ENCODE data around the gene NOC4L.

Gene NOC4L

GRCh38 chr12:132123970-132124765 is 20.1 kb upstream of the NOC4L start:
- H3K27me3 ChIP-seq (ENCODE audit: control insufficient read depth, insufficient read depth, low read length), result no peaks in the 10 kb centered on the region
- no peak overlapping the region for H3K9ac ChIP-seq (ENCODE audit: low read length)
- H3K4me3 ChIP-seq (ENCODE audit: low read depth, low read length), result no peak overlapping the region
- H3K9me3 ChIP-seq (ENCODE audit: control insufficient read depth, insufficient read depth, low read depth, low read length), result peaks cover 6% of the 10 kb centered on the region; the same call in 1 of the 2 replicates
- peaks cover 70% of the 10 kb centered on the region for H3K36me3 ChIP-seq (ENCODE audit: control insufficient read depth, insufficient read depth, low read length)
- no peak overlapping the region for H3K27ac ChIP-seq (ENCODE audit: low read depth, low read length)
- no peaks in the 10 kb centered on the region for H3K4me1 ChIP-seq (ENCODE audit: control insufficient read depth, insufficient read depth, low read length)

- Histone ChIP-seq H3K27ac (ENCODE audit: low read depth, low read length) (no peak overlapping the region), H3K27me3 (ENCODE audit: control insufficient read depth, insufficient read depth, low read length) (no peaks in the 10 kb centered on the region), H3K36me3 (ENCODE audit: control insufficient read depth, insufficient read depth, low read length) (peaks cover 70% of the 10 kb centered on the region)
These were observed 19.4 kb upstream of the NOC4L start for GRCh38 chr12:132124766-132125425.

GRCh38 chr12:132125736-132126135 is 18.5 kb upstream of the NOC4L start:
- Histone ChIP-seq H3K4me1 (ENCODE audit: control insufficient read depth, insufficient read depth, low read length) (no peaks in the 10 kb centered on the region), H3K9me3 (ENCODE audit: control insufficient read depth, insufficient read depth, low read depth, low read length) (peaks cover 10% of the 10 kb centered on the region), H3K4me3 (ENCODE audit: low read depth, low read length) (no peak overlapping the region), H3K27me3 (ENCODE audit: control insufficient read depth, insufficient read depth, low read length) (no peaks in the 10 kb centered on the region), H3K27ac (ENCODE audit: low read depth, low read length) (no peak overlapping the region), H3K9ac (ENCODE audit: low read length) (no peak overlapping the region), H3K36me3 (ENCODE audit: control insufficient read depth, insufficient read depth, low read length) (peaks cover 70% of the 10 kb centered on the region)

More at GRCh38 chr12:132124766-132125425, 19.4 kb upstream of the NOC4L start:
- H3K4me3 ChIP-seq (ENCODE audit: low read depth, low read length), result no peak overlapping the region
- peaks cover 6% of the 10 kb centered on the region; the same call in 1 of the 2 replicates for H3K9me3 ChIP-seq (ENCODE audit: control insufficient read depth, insufficient read depth, low read depth, low read length)
- no peaks in the 10 kb centered on the region for H3K4me1 ChIP-seq (ENCODE audit: control insufficient read depth, insufficient read depth, low read length)
- no peak overlapping the region for H3K9ac ChIP-seq (ENCODE audit: low read length)

- Histone ChIP-seq H3K36me3 (ENCODE audit: control insufficient read depth, insufficient read depth, low read length) (peaks cover 58% of the 10 kb centered on the region), H3K27me3 (ENCODE audit: control insufficient read depth, insufficient read depth, low read length) (no peaks in the 10 kb centered on the region), H3K9me3 (ENCODE audit: control insufficient read depth, insufficient read depth, low read depth, low read length) (peaks cover 11% of the 10 kb centered on the region), H3K27ac (ENCODE audit: low read depth, low read length) (no peak overlapping the region), H3K4me3 (ENCODE audit: low read depth, low read length) (no peak overlapping the region), H3K9ac (ENCODE audit: low read length) (no peak overlapping the region), H3K4me1 (ENCODE audit: control insufficient read depth, insufficient read depth, low read length) (no peaks in the 10 kb centered on the region)
These were observed 17.2 kb upstream of the NOC4L start for GRCh38 chr12:132127041-132127440.

- no peaks in the 10 kb centered on the region for H3K4me1 ChIP-seq (ENCODE audit: control insufficient read depth, insufficient read depth, low read length)
- H3K9ac ChIP-seq (ENCODE audit: low read length), result no peak overlapping the region
- peaks cover 51% of the 10 kb centered on the region for H3K36me3 ChIP-seq (ENCODE audit: control insufficient read depth, insufficient read depth, low read length)
- H3K27ac ChIP-seq (ENCODE audit: low read depth, low read length), result no peak overlapping the region
- no peak overlapping the region for H3K4me3 ChIP-seq (ENCODE audit: low read depth, low read length)
- H3K27me3 ChIP-seq (ENCODE audit: control insufficient read depth, insufficient read depth, low read length), result no peaks in the 10 kb centered on the region
- peaks cover 11% of the 10 kb centered on the region for H3K9me3 ChIP-seq (ENCODE audit: control insufficient read depth, insufficient read depth, low read depth, low read length)
These were observed 15.2 kb upstream of the NOC4L start for GRCh38 chr12:132129007-132129406.

- H3K9me3 ChIP-seq (ENCODE audit: control insufficient read depth, insufficient read depth, low read depth, low read length), result peaks cover 11% of the 10 kb centered on the region
- H3K9ac ChIP-seq (ENCODE audit: low read length), result no peak overlapping the region
- no peak overlapping the region for H3K27ac ChIP-seq (ENCODE audit: low read depth, low read length)
- no peaks in the 10 kb centered on the region for H3K4me1 ChIP-seq (ENCODE audit: control insufficient read depth, insufficient read depth, low read length)
- no peak overlapping the region for H3K4me3 ChIP-seq (ENCODE audit: low read depth, low read length)
- no peaks in the 10 kb centered on the region for H3K27me3 ChIP-seq (ENCODE audit: control insufficient read depth, insufficient read depth, low read length)
- H3K36me3 ChIP-seq (ENCODE audit: control insufficient read depth, insufficient read depth, low read length), result peaks cover 35% of the 10 kb centered on the region
These were observed 13.6 kb upstream of the NOC4L start for GRCh38 chr12:132130690-132131089.

GRCh38 chr12:132131229-132131628 is 13.0 kb upstream of the NOC4L start:
- no peak overlapping the region for H3K9ac ChIP-seq (ENCODE audit: low read length)
- H3K36me3 ChIP-seq (ENCODE audit: control insufficient read depth, insufficient read depth, low read length), result peaks cover 29% of the 10 kb centered on the region
- no peak overlapping the region for H3K27ac ChIP-seq (ENCODE audit: low read depth, low read length)
- no peaks in the 10 kb centered on the region for H3K4me1 ChIP-seq (ENCODE audit: control insufficient read depth, insufficient read depth, low read length)
- no peaks in the 10 kb centered on the region for H3K27me3 ChIP-seq (ENCODE audit: control insufficient read depth, insufficient read depth, low read length)
- H3K4me3 ChIP-seq (ENCODE audit: low read depth, low read length), result no peak overlapping the region
- H3K9me3 ChIP-seq (ENCODE audit: control insufficient read depth, insufficient read depth, low read depth, low read length), result peaks cover 11% of the 10 kb centered on the region

- no peaks in the 10 kb centered on the region for H3K4me1 ChIP-seq (ENCODE audit: control insufficient read depth, insufficient read depth, low read length)
- no peak overlapping the region for H3K4me3 ChIP-seq (ENCODE audit: low read depth, low read length)
- H3K36me3 ChIP-seq (ENCODE audit: control insufficient read depth, insufficient read depth, low read length), result peaks cover 22% of the 10 kb centered on the region
- peaks cover 11% of the 10 kb centered on the region for H3K9me3 ChIP-seq (ENCODE audit: control insufficient read depth, insufficient read depth, low read depth, low read length)
- H3K27ac ChIP-seq (ENCODE audit: low read depth, low read length), result no peak overlapping the region
- H3K9ac ChIP-seq (ENCODE audit: low read length), result no peak overlapping the region
- no peaks in the 10 kb centered on the region for H3K27me3 ChIP-seq (ENCODE audit: control insufficient read depth, insufficient read depth, low read length)
These were observed 12.3 kb upstream of the NOC4L start for GRCh38 chr12:132131952-132132351.

GRCh38 chr12:132132609-132133430 is 11.4 kb upstream of the NOC4L start:
- Histone ChIP-seq H3K9me3 (ENCODE audit: control insufficient read depth, insufficient read depth, low read depth, low read length) (peaks cover 7% of the 10 kb centered on the region), H3K9ac (ENCODE audit: low read length) (no peak overlapping the region), H3K4me1 (ENCODE audit: control insufficient read depth, insufficient read depth, low read length) (no peaks in the 10 kb centered on the region), H3K4me3 (ENCODE audit: low read depth, low read length) (no peak overlapping the region), H3K27me3 (ENCODE audit: control insufficient read depth, insufficient read depth, low read length) (no peaks in the 10 kb centered on the region), H3K36me3 (ENCODE audit: control insufficient read depth, insufficient read depth, low read length) (peaks cover 14% of the 10 kb centered on the region), H3K27ac (ENCODE audit: low read depth, low read length) (no peak overlapping the region)

- H3K4me3 ChIP-seq (ENCODE audit: low read depth, low read length), result no peak overlapping the region
- H3K27ac ChIP-seq (ENCODE audit: low read depth, low read length), result no peak overlapping the region
- H3K4me1 ChIP-seq (ENCODE audit: control insufficient read depth, insufficient read depth, low read length), result no peaks in the 10 kb centered on the region
- peaks cover 4% of the 10 kb centered on the region; the same call in 1 of the 2 replicates for H3K9me3 ChIP-seq (ENCODE audit: control insufficient read depth, insufficient read depth, low read depth, low read length)
- H3K27me3 ChIP-seq (ENCODE audit: control insufficient read depth, insufficient read depth, low read length), result no peaks in the 10 kb centered on the region
- H3K36me3 ChIP-seq (ENCODE audit: control insufficient read depth, insufficient read depth, low read length), result peaks cover 8% of the 10 kb centered on the region
- no peak overlapping the region for H3K9ac ChIP-seq (ENCODE audit: low read length)
These were observed 10.2 kb upstream of the NOC4L start for GRCh38 chr12:132133952-132134652.

Measured in HUES6 (cell line).